Esophagus muscularis mucosa (tissue), 4 donors: Measurements from ENCODE around the gene UBXN6. TPM values are rescaled to one million over a fixed set of nuclear protein-coding genes. Genes with fewer than 3 reads are reported as not detected.

Source experiments
- DNase-seq: peaks from one replicate; pipeline ENCODE4 v3.0.0-alpha.2; 2017; ENCODE audit errors: extremely low spot score
- H3K27ac ChIP-seq, 4 donors: fragments of 200-600 bp; sonication (generic); replicated peaks in 1 of 4; 1 replicate in 3 of 4; 2 replicates in 1 of 4; pipeline ENCODE4 v1.5.1; 2016 to 2019; ENCODE audit warnings: mild to moderate bottlenecking in 1 of 4
- H3K27me3 ChIP-seq, 4 donors: fragments of 200-600 bp; sonication (generic); one replicate each; pipeline versions ENCODE4 v1.5.1 to v1.6.0; 2016 to 2019
- H3K36me3 ChIP-seq, 4 donors: fragments of 200-600 bp; sonication (generic); one replicate each; pipeline ENCODE4 v1.5.1; 2016 to 2019
- H3K4me1 ChIP-seq, 4 donors: fragments of 200-600 bp; sonication (generic); one replicate each; pipeline ENCODE4 v1.5.1; 2016 to 2019
- H3K4me3 ChIP-seq, 4 donors: fragments of 200-600 bp; sonication (generic); 1 replicate in 2 of 4; 2 replicates in 2 of 4; pipeline ENCODE4 v1.5.1; 2016 to 2019; ENCODE audit warnings: mild to moderate bottlenecking in 4 of 4, moderate library complexity in 1 of 4
- H3K9me3 ChIP-seq, 4 donors: fragments of 200-600 bp; sonication (generic); 1 replicate in 3 of 4; 2 replicates in 1 of 4; pipeline ENCODE4 v1.5.1; 2016 to 2019
- CTCF ChIP-seq, 3 experiments: fragments of 200-600 bp in 2 of 3; fragments of 450-650 bp in 1 of 3; sonication (generic) in 2 of 3; IDR thresholded peaks; one replicate each; pipeline ENCODE4 v1.5.1; 2017 to 2019; ENCODE audit warnings: antibody characterized with exemption in 3 of 3, mild to moderate bottlenecking in 2 of 3, moderate library complexity in 1 of 3
- EP300 ChIP-seq: sonication (generic); formaldehyde crosslinking; IDR thresholded peaks from one replicate; pipeline ENCODE4 v1.6.1; 2017; ENCODE audit warnings: antibody characterized with exemption
- POLR2A ChIP-seq: fragments of 450-650 bp; IDR thresholded peaks from one replicate; pipeline ENCODE4 v1.6.1; 2017; ENCODE audit warnings: antibody characterized with exemption, moderate library complexity, mild to moderate bottlenecking, low read depth
- POLR2AphosphoS5 ChIP-seq, 2 donors: sonication (generic); formaldehyde crosslinking; IDR thresholded peaks; one replicate each; pipeline ENCODE4 v1.6.1; 2017; ENCODE audit warnings: antibody characterized with exemption in 2 of 2
- WGBS: methylation state at CpG from one replicate; pipeline ENCODE4 v1.1.5; 2018; 5-methylcytosine and 5-hydroxymethylcytosine counted together
- intact Hi-C: fragments of 100-400 bp; cut with DNase I; formaldehyde crosslinking; loops from one replicate; pipeline ENCODE4 v1.15.1; 2023
- total RNA-seq, 4 donors: library from RNA; depleted of rRNA; stranded (reverse); fragments of >200 nt; gene quantifications; one replicate each; pipeline versions ENCODE4 v1.1.0 to v1.2.1, GENCODE V29; 2016

The UBXN6 gene
- total RNA-seq, 4 donors from 2014 or later = 65.2 to 190 (median 98.8) TPM

DNA sequence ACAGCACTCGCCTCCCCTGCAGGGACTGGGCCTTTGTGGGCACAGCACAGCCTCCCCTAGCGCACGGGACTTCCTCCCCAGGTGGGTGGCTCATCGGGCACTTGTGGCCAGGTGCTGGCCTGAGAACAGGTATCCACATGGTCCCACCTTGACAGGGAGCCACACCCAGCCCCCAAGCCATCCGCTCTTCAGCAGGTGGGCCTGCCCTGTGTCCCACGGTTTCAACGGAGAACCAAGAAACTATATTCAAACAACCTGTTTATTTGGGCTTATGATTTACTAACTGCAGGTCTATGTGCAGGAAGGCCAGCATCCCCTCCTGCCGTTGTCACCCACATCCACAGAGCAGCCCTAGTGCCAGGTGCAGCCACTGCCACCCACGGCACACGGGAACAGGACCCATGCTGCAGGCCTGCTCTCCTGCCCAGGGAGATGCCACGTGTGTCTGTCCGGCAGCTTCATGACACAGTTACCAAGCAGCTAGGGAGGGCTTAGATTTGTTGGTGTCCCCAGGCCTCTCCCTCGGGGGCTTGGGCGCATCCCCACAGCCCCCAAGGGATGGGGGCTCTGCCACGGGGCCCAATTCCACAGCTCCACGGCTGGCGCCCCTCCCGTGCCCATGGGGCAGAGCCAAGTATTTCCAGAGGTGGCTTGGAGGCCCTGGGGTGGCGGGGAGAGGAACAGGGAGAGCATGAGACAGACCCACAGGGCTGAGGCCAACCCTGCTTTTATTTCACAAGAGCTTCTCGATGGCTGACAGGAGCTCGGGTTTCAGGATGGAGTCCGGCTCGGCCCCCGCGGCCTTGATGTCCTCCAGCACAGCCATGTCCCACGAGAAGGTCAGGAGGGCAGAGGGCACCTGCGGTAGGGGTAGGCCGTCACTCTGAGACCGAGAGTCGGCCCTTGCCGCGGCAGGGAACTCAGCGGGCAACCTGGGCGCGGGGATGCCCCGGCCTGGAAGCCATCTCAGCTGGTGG lies 12.5 kb downstream of the UBXN6 start:
- Histone ChIP-seq H3K27ac (no peak overlapping the region), H3K4me1 (peaks cover 0 to 26% (median 20%) of the 10 kb centered on the region in 4 donors), H3K9me3 (no peaks in the 10 kb centered on the region), H3K4me3 (no peak overlapping the region), H3K36me3 (peaks cover 33 to 63% (median 62%) of the 10 kb centered on the region in 4 donors), H3K27me3 (no peaks in the 10 kb centered on the region)
- TF ChIP-seq POLR2A (no peak), EP300 (no peak), CTCF (IDR thresholded peaks at IDR 0.05) (no peak), POLR2AphosphoS5 (IDR thresholded peaks at IDR 0.05) (no peak)
- DNase-seq = no peak
- intact Hi-C loops = no loop called here
- WGBS = 82% methylated on average over 23 of the region's 36 CpGs

DNA sequence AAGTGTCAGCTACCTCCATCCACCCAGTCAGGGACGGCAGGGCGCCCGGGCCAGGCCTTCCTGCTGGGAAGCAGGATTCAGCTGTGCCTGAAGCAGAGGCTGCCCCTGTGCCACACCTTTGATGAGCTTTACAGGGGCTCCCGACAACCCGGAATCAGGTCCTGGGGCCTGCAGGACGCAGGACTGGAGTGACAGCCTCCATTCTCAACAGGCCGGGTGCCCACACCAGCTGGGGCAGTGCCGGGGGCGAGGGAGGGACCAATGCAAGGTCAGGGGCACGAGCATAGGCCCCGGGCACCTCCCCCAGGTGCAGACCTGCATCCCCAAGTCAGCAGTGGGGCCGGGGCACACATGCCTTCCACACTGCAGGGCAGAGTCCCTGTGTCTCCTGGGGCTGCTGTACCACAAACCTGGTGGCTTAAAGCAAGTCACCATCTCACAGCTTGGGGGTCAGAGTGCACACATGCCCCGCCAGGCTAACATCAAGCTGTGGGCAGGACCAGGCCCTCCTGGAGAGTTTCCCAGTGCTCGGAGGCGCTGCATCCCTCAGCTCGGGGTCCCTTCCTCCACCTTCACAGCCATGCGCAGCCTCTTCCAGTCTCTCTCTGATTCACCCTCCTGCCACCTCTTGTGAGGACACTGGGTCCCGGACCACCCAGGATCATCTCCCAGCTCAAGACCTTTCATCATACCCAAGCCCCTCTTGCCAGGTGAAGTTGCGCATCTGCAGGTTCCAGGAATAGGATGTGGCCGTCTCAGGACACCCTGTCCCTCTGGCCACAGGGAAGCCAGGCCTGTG lies 13.4 kb downstream of the UBXN6 start:
- intact Hi-C loops = no loop called here
- TF ChIP-seq CTCF (IDR thresholded peaks at IDR 0.05) (no peak), POLR2AphosphoS5 (IDR thresholded peaks at IDR 0.05) (no peak), EP300 (no peak)

DNA sequence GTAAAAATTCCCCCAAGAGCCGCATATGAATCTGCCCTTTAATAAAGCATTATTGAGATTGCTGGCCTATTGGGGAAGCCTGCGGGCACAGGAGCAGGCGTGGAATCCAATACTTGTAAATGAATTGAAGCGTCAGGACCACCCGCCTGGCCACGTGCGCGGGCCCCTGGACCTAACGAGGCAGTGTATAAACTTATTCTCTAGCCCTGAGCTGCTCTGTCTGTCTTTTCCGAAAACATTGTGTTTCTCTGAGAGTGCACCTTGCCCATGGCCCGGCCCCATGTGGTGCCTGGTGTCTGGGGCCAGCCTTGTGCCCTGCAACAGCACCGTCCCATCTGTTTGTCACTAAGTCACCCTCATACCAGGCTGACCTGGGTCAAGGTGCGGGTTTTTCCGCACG lies 14.4 kb downstream of the UBXN6 start:
- WGBS = 91% methylated on average over 15 of the region's 15 CpGs
- Histone ChIP-seq H3K9me3 (no peaks in the 10 kb centered on the region), H3K27ac (no peak overlapping the region), H3K4me1 (peaks cover 0 to 8% (median 2%) of the 10 kb centered on the region in 4 donors), H3K27me3 (no peaks in the 10 kb centered on the region), H3K4me3 (no peak overlapping the region), H3K36me3 (peaks cover 32 to 50% (median 44%) of the 10 kb centered on the region in 4 donors)
- intact Hi-C loops = no loop called here
- TF ChIP-seq EP300 (no peak), POLR2AphosphoS5 (IDR thresholded peaks at IDR 0.05) (no peak), POLR2A (no peak)
- DNase-seq = no peak

More for the DNA sequence above, 13.4 kb downstream of the UBXN6 start:
- 55% methylated on average over 6 of the region's 20 CpGs for WGBS
- H3K4me1 ChIP-seq = peaks cover 0 to 18% (median 12%) of the 10 kb centered on the region in 4 donors
- H3K36me3 ChIP-seq = peaks cover 33 to 59% (median 53%) of the 10 kb centered on the region in 4 donors
- no peaks in the 10 kb centered on the region for H3K27me3 ChIP-seq
- no peak overlapping the region for H3K4me3 ChIP-seq
- no peaks in the 10 kb centered on the region for H3K9me3 ChIP-seq
- H3K27ac ChIP-seq = no peak overlapping the region
- DNase-seq = no peak

DNA sequence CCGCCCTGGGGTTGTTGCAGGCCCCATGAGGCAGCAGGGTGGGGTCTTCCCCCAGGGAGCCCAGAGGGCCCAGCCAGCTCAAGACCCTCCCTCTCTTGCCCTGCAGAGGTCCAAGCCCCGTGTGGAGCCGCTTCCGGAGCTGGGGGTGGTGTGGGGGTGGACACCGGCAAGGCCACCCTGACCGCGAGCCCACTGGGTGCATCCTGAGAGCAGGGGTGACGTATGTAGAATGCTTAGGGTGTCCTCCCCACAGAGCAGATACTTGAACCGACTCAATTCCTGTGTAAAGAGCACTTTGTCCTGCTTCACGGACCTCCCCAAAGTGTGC lies 14.8 kb downstream of the UBXN6 start:
- H3K27me3 ChIP-seq = no peaks in the 10 kb centered on the region
- TF ChIP-seq CTCF (IDR thresholded peaks at IDR 0.05) (no peak), POLR2A (no peak), EP300 (no peak), POLR2AphosphoS5 (IDR thresholded peaks at IDR 0.05) (no peak)
- no peak overlapping the region for H3K27ac ChIP-seq
- 95% methylated on average over 10 of the region's 10 CpGs for WGBS
- no peaks in the 10 kb centered on the region for H3K9me3 ChIP-seq
- H3K36me3 ChIP-seq = peaks cover 28 to 46% (median 40%) of the 10 kb centered on the region in 4 donors
- no peak for DNase-seq
- peaks cover 0 to 4% (median 0%) of the 10 kb centered on the region in 4 donors for H3K4me1 ChIP-seq
- no peak overlapping the region for H3K4me3 ChIP-seq
- intact Hi-C loops = no loop called here
